ENCODE measurements around the gene MLKL.
A peak's percentile ranks its signal among the peaks of the same experiment; 100 is the strongest.

Gene MLKL

GRCh38 chr16:74718140-74718539 is 17.5 kb upstream of the MLKL start:
- Histone ChIP-seq H3K4me3 (no peak overlapping the region), H3K9me3 (no peaks in the 10 kb centered on the region), H3K4me1 (no peaks in the 10 kb centered on the region), H3K36me3 (no peaks in the 10 kb centered on the region), H3K27ac (no peak overlapping the region), H3K27me3 (peaks cover 0 to 4% of the 10 kb centered on the region in 2 donors)
- no peak for TF ChIP-seq CTCF (IDR thresholded peaks at IDR 0.05)
- DNase-seq, result no peak
- intact Hi-C loops (cut with DNase I; ENCODE audit: low total_unique reads), result no loop called here

DNA sequence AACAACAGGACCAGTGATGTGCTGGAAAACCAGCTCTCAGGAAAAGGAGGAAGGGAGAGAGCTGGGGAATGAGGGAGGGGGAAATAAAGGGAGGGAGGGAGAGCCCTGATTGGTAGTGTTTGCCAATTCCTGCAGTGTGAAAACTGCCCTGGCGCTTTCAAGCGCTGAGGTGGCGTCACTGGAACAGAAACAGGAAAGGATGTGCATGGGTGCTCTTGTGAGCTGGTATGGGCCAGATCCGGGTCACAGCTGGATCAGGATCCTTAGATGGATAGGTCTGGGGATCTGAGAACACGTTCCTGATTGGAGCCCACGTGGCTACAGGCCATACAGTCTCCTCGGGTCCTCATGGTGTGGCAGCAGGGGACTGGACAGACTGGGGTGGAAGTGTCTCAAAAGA is 16.7 kb upstream of the MLKL start:
- Histone ChIP-seq H3K27ac (no peak overlapping the region), H3K4me1 (no peaks in the 10 kb centered on the region), H3K27me3 (peaks cover 0 to 4% of the 10 kb centered on the region in 2 donors), H3K36me3 (no peaks in the 10 kb centered on the region), H3K9me3 (no peaks in the 10 kb centered on the region), H3K4me3 (no peak overlapping the region)
- TF ChIP-seq CTCF (IDR thresholded peaks at IDR 0.05), result no peak
- no peak for DNase-seq
- intact Hi-C loops (cut with DNase I; ENCODE audit: low total_unique reads), result no loop called here

GRCh38 chr16:74716355-74716754 is 15.7 kb upstream of the MLKL start:
- no peak overlapping the region for H3K4me3 ChIP-seq
- no peak for TF ChIP-seq CTCF (IDR thresholded peaks at IDR 0.05)
- no peaks in the 10 kb centered on the region for H3K9me3 ChIP-seq
- no peak for DNase-seq
- H3K27me3 ChIP-seq, result peaks cover 0 to 4% of the 10 kb centered on the region in 2 donors
- no peaks in the 10 kb centered on the region for H3K36me3 ChIP-seq
- intact Hi-C loops (cut with DNase I; ENCODE audit: low total_unique reads), result no loop called here
- H3K27ac ChIP-seq, result no peak overlapping the region
- no peaks in the 10 kb centered on the region for H3K4me1 ChIP-seq

GRCh38 chr16:74713876-74714275 is 13.2 kb upstream of the MLKL start:
- no peaks in the 10 kb centered on the region for H3K36me3 ChIP-seq
- intact Hi-C loops (cut with DNase I; ENCODE audit: low total_unique reads), result loop anchor here (5.0 kb wide), 1 partner anchor 143 kb away; no protein-coding TSS in a partner anchor
- no peak overlapping the region for H3K4me3 ChIP-seq
- no peaks in the 10 kb centered on the region for H3K9me3 ChIP-seq
- peak in 1 of 2 donors; percentile 51 for DNase-seq
- TF ChIP-seq CTCF (IDR thresholded peaks at IDR 0.05), result no peak
- H3K4me1 ChIP-seq, result no peaks in the 10 kb centered on the region
- no peak overlapping the region for H3K27ac ChIP-seq
- peaks cover 0 to 4% of the 10 kb centered on the region in 2 donors for H3K27me3 ChIP-seq

- no peak for TF ChIP-seq CTCF (IDR thresholded peaks at IDR 0.05)
- no peaks in the 10 kb centered on the region for H3K9me3 ChIP-seq
- no peak overlapping the region for H3K27ac ChIP-seq
- H3K27me3 ChIP-seq, result no peaks in the 10 kb centered on the region
- peak in 1 of 2 donors; percentile 55 for DNase-seq
- no peaks in the 10 kb centered on the region for H3K4me1 ChIP-seq
- no peak overlapping the region for H3K4me3 ChIP-seq
- no peaks in the 10 kb centered on the region for H3K36me3 ChIP-seq
- intact Hi-C loops (cut with DNase I; ENCODE audit: low total_unique reads), result loop anchor here (5.0 kb wide), 1 partner anchor 144 kb away; no protein-coding TSS in a partner anchor
Observed at GRCh38 chr16:74713325-74713724, 12.7 kb upstream of the MLKL start.

DNA sequence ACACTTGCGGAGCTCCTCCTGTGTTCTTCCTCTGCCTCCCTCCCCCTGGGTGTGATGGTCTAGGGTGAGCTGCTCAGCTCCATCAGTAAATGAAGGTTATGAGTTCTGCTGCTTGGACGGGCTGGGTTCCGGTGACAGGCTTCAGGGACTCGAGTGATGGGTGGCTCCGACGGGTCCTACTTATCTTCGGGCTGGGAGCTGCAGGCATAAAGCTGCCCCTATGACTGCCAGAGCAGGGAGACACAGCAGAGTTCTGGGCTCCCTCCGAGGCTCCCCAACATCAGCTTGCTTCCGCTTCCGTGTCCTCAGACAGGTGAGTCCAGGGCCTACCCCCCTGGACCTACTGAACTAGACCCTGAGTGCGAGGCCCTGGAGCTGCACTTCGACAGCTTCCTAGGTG is 11.3 kb upstream of the MLKL start:
- Histone ChIP-seq H3K4me3 (no peak overlapping the region), H3K36me3 (no peaks in the 10 kb centered on the region), H3K4me1 (no peaks in the 10 kb centered on the region), H3K27me3 (no peaks in the 10 kb centered on the region), H3K9me3 (no peaks in the 10 kb centered on the region), H3K27ac (no peak overlapping the region)
- DNase-seq, result peak in 1 of 2 donors; percentile 49
- intact Hi-C loops (cut with DNase I; ENCODE audit: low total_unique reads), result loop anchor here (5.0 kb wide), 1 partner anchor 145 kb away; no protein-coding TSS in a partner anchor
- TF ChIP-seq CTCF (IDR thresholded peaks at IDR 0.05), result no peak
